Measurements from ENCODE around the gene TAS2R31. TPM values are rescaled to one million over a fixed set of nuclear protein-coding genes. Genes with fewer than 3 reads are reported as not detected.
"Not testable (repeated sequence)": the region's sequence is repeated elsewhere in the genome, so short reads cannot be mapped to it uniquely, and the experiment has no call there.

Gene TAS2R31
- total and polyA plus RNA-seq, 2 of the 4 experiments (the other 2 are of a cell fraction) = 0.24 to 4.3 TPM

DNA sequence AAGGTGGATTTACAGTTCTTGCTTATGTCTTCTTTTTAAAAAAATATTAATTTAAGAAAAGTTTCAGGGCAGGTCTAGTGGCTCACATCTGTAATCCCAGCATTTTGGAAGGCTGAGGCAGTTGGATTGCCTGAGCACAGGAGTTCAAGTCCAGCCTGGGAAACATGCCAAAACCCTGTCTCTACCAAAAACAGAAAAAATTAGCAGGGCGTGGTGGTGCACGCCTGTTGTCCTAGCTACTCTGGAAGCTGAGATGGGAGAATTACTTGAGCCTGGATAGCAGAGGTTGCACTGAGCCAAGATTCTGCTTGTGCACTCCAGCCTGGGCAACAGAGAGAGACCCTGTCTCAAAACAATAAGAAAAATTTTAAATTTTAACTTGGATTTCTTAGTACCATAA, 36.3 kb upstream of the TAS2R31 start:
- Histone ChIP-seq H3K27me3 (ENCODE audit: control insufficient read depth, insufficient read depth, low read length) (no peaks in the 10 kb centered on the region), H4K20me1 (ENCODE audit: insufficient read depth, low read length) (no peaks in the 10 kb centered on the region), H4K8ac (ENCODE audit: low read depth in 2 of 2, low read length in 2 of 2) (no peak overlapping the region), H3K4me3 (ENCODE audit: insufficient read depth, low read depth, low read length) (no peak overlapping the region), H2AK5ac (ENCODE audit: low read depth, low read length) (no peak overlapping the region), H2BK5ac (ENCODE audit: low read depth, low read length, poor library complexity, severe bottlenecking) (no peak overlapping the region), H2BK20ac (ENCODE audit: low read depth, low read length) (no peak overlapping the region), H3K79me1 (ENCODE audit: low read depth in 1 of 2, low read length in 2 of 2) (peaks cover 0 to 16% of the 10 kb centered on the region in 2 experiments; a peak in 3 of 4 replicates), H3K14ac (replicated peaks; ENCODE audit: low read depth, low read length) (no peak overlapping the region), H3K4me1 (ENCODE audit: control insufficient read depth, insufficient read depth, low read length) (no peaks in the 10 kb centered on the region), H2BK15ac (ENCODE audit: low read depth, low read length) (no peak overlapping the region), H2BK120ac (ENCODE audit: low read depth, low read length) (no peak overlapping the region), H4K91ac (ENCODE audit: insufficient read depth, low read depth, low read length) (no peak overlapping the region), H3K18ac (ENCODE audit: low read depth, low read length) (no peak overlapping the region), H3K36me3 (ENCODE audit: control insufficient read depth, insufficient read depth, low read length) (no peaks in the 10 kb centered on the region), H3K9me3 (ENCODE audit: control insufficient read depth, insufficient read depth, low read length) (no peaks in the 10 kb centered on the region), H3K56ac (ENCODE audit: extremely low read depth, insufficient read depth, low read length) (no peak overlapping the region), H2AFZ (replicated peaks; ENCODE audit: low read length, poor library complexity) (no peak overlapping the region), H3K4ac (ENCODE audit: low read depth, low read length) (no peak overlapping the region), H4K5ac (ENCODE audit: low read depth, low read length) (no peak overlapping the region), H3K4me2 (ENCODE audit: low read depth, low read length) (no peak overlapping the region), H3K23ac (ENCODE audit: low read depth, low read length) (no peak overlapping the region), H3K9me1 (ENCODE audit: insufficient read depth, low read length) (no peaks in the 10 kb centered on the region), H3K9ac (ENCODE audit: low read depth, low read length) (no peak overlapping the region), H3K27ac (ENCODE audit: insufficient read depth, low read length) (no peak overlapping the region), H2AK9ac (replicated peaks; ENCODE audit: low read depth, low read length, poor library complexity) (peak overlapping the region; percentile 82)
- WGBS, 2 experiments (ENCODE audit: extremely low coverage in 2 of 2, insufficient read length in 1 of 2) = no CpG with 5 or more reads among the region's 2 CpGs
- in situ Hi-C loops (cut with MboI; ENCODE audit: low sequenced_read_pairs) = no loop called here
- ChIA-PET CTCF (no interaction called here), POLR2A (ENCODE audit: unreplicated experiment) (no interaction called here)
- TF ChIP-seq SMC3 (IDR thresholded peaks at IDR 0.05; ENCODE audit: low read depth, low read length) (no peak), MAZ (IDR thresholded peaks at IDR 0.05; ENCODE audit: borderline replicate concordance, low read depth, low read length) (no peak)
- TF ChIP-seq, protein P1, sequence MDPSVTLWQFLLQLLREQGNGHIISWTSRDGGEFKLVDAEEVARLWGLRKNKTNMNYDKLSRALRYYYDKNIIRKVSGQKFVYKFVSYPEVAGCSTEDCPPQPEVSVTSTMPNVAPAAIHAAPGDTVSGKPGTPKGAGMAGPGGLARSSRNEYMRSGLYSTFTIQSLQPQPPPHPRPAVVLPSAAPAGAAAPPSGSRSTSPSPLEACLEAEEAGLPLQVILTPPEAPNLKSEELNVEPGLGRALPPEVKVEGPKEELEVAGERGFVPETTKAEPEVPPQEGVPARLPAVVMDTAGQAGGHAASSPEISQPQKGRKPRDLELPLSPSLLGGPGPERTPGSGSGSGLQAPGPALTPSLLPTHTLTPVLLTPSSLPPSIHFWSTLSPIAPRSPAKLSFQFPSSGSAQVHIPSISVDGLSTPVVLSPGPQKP (IDR thresholded peaks at IDR 0.05; ENCODE audit: borderline replicate concordance, low read depth, low read length) = no peak
- BruUV-seq (replicated peaks) = no TSS peak
- peak; percentile 10 for DNase-seq
- no peak; the same call in 1 of the 2 replicates for ATAC-seq (ENCODE audit: low read depth)
- intact Hi-C loops (cut with micrococcal nuclease) = no loop called here
- dilution Hi-C loops (cut with HindIII; ENCODE audit: low sequenced_read_pairs, unreplicated experiment) = no loop called here

DNA sequence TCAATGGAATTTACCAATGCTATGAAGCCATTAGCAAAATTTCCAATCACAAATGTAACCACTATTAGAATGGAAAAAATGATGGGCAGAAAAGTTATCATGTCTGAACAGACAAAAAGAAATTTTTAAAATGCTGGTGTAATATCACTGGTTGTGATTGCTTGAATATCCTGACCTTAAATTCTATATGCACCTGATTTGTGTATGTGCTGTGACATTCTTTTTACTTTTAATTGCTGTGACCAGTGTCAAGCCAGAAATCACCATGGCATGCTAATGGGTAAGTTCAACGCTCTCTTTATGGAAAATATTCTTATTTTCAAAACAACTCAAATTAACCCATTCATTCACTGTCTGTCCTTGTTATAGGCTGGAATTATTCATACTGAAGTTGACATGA, 31.0 kb upstream of the TAS2R31 start, which contains the start of gene TAS2R46:
Gene TAS2R46, minus strand, starts transcription at position 101 of the 400 bp plus-strand sequence. Its CDS starts 0 bp downstream, at position 101.
- H2BK120ac ChIP-seq (ENCODE audit: low read depth, low read length); DNase-seq; in situ Hi-C loops (cut with MboI; ENCODE audit: low sequenced_read_pairs); dilution Hi-C loops (cut with HindIII; ENCODE audit: low sequenced_read_pairs, unreplicated experiment); BruUV-seq (replicated peaks); H3K4me2 ChIP-seq (ENCODE audit: low read depth, low read length); H3K23ac ChIP-seq (ENCODE audit: low read depth, low read length); intact Hi-C loops (cut with micrococcal nuclease); ATAC-seq (ENCODE audit: low read depth); H3K9me1 ChIP-seq (ENCODE audit: insufficient read depth, low read length); H3K4ac ChIP-seq (ENCODE audit: low read depth, low read length); H2AK9ac ChIP-seq (replicated peaks; ENCODE audit: low read depth, low read length, poor library complexity); H3K27me3 ChIP-seq (ENCODE audit: control insufficient read depth, insufficient read depth, low read length); H4K91ac ChIP-seq (ENCODE audit: insufficient read depth, low read depth, low read length); H2AFZ ChIP-seq (replicated peaks; ENCODE audit: low read length, poor library complexity); H3K14ac ChIP-seq (replicated peaks; ENCODE audit: low read depth, low read length); POLR2A ChIA-PET (ENCODE audit: unreplicated experiment); H4K5ac ChIP-seq (ENCODE audit: low read depth, low read length); H2BK15ac ChIP-seq (ENCODE audit: low read depth, low read length); H3K9ac ChIP-seq (ENCODE audit: low read depth, low read length); H3K27ac ChIP-seq (ENCODE audit: insufficient read depth, low read length); H2AK5ac ChIP-seq (ENCODE audit: low read depth, low read length); H4K20me1 ChIP-seq (ENCODE audit: insufficient read depth, low read length); H3K4me1 ChIP-seq (ENCODE audit: control insufficient read depth, insufficient read depth, low read length); CTCF ChIA-PET; H3K9me3 ChIP-seq (ENCODE audit: control insufficient read depth, insufficient read depth, low read length); H4K8ac ChIP-seq (ENCODE audit: low read depth in 2 of 2, low read length in 2 of 2); H3K4me3 ChIP-seq (ENCODE audit: insufficient read depth, low read depth, low read length); H3K56ac ChIP-seq (ENCODE audit: extremely low read depth, insufficient read depth, low read length); H3K18ac ChIP-seq (ENCODE audit: low read depth, low read length); H2BK20ac ChIP-seq (ENCODE audit: low read depth, low read length); H2BK5ac ChIP-seq (ENCODE audit: low read depth, low read length, poor library complexity, severe bottlenecking); H3K36me3 ChIP-seq (ENCODE audit: control insufficient read depth, insufficient read depth, low read length): not testable (repeated sequence)
- H3K79me1 ChIP-seq (ENCODE audit: low read depth in 1 of 2, low read length in 2 of 2) = peaks cover 8 to 27% of the 10 kb centered on the region in 2 experiments; a peak in 3 of 4 replicates
- no CpG with 5 or more reads among the region's 1 CpG for WGBS, 2 experiments (ENCODE audit: extremely low coverage in 2 of 2, insufficient read length in 1 of 2)
